ENCODE data around the gene CLSTN3. TPM values are rescaled to one million over a fixed set of nuclear protein-coding genes. Genes with fewer than 3 reads are reported as not detected.
A peak's percentile ranks its signal among the peaks of the same experiment; 100 is the strongest.

Gene CLSTN3
- total and polyA plus RNA-seq, 4 donors = 30.8 to 74.2 (median 37.0) TPM

- Histone ChIP-seq H3K9me3 (ENCODE audit: control insufficient read depth in 4 of 4, insufficient read depth in 3 of 4, low read length in 3 of 4) (no peaks in the 10 kb centered on the region), H3K36me3 (ENCODE audit: control insufficient read depth in 4 of 4, insufficient read depth in 4 of 4, low read length in 4 of 4) (peaks cover 0 to 8% (median 3%) of the 10 kb centered on the region in 4 donors), H3K4me3 (peak overlapping the region; percentile 72), H3K4me1 (ENCODE audit: control insufficient read depth in 5 of 5, insufficient read depth in 5 of 5, low read length in 5 of 5) (peaks cover 0 to 12% (median 5%) of the 10 kb centered on the region in 5 donors), H3K27me3 (ENCODE audit: control insufficient read depth in 3 of 3, insufficient read depth in 3 of 3, low read length in 2 of 3) (no peaks in the 10 kb centered on the region), H3K27ac (ENCODE audit: low read depth in 1 of 2, low read length in 1 of 2) (peak overlapping the region; percentile 67 to 96), H3K9ac (ENCODE audit: insufficient read depth in 1 of 2, low read length in 2 of 2) (peak overlapping the region; percentile 65 to 93)
- ATAC-seq (ENCODE audit: insufficient read depth, low FRiP score) = peak; percentile 90
- 3 to 6% methylated on average over 24 to 30 of the region's 30 CpGs for WGBS, 2 donors
- peak; percentile 77 to 84 (median 84) for DNase-seq
- no peak for TF ChIP-seq CTCF (IDR thresholded peaks at IDR 0.05; ENCODE audit: control extremely low read depth, extremely low read depth)
Measured at GRCh38 chr12:7108003-7108795, 22.0 kb upstream of the CLSTN3 start.

GRCh38 chr12:7108796-7109571 is 21.2 kb upstream of the CLSTN3 start, which contains the start of gene C1RL:
C1RL (minus strand) TSS chr12:7109214; CDS start chr12:7109180, 34 bp downstream.
- Histone ChIP-seq H3K36me3 (ENCODE audit: control insufficient read depth in 4 of 4, insufficient read depth in 4 of 4, low read length in 4 of 4) (peaks cover 0 to 5% (median 2%) of the 10 kb centered on the region in 4 donors), H3K27ac (ENCODE audit: low read depth in 1 of 2, low read length in 1 of 2) (peak within 1 kb of the TSS; percentile 67 to 96), H3K9ac (ENCODE audit: insufficient read depth in 1 of 2, low read length in 2 of 2) (peak within 1 kb of the TSS; percentile 65 to 93), H3K27me3 (ENCODE audit: control insufficient read depth in 3 of 3, insufficient read depth in 3 of 3, low read length in 2 of 3) (no peaks in the 10 kb centered on the region), H3K4me3 (peak within 1 kb of the TSS; percentile 72), H3K9me3 (ENCODE audit: control insufficient read depth in 4 of 4, insufficient read depth in 3 of 4, low read length in 3 of 4) (no peaks in the 10 kb centered on the region), H3K4me1 (ENCODE audit: control insufficient read depth in 5 of 5, insufficient read depth in 5 of 5, low read length in 5 of 5) (peaks cover 0 to 12% (median 5%) of the 10 kb centered on the region in 5 donors)
- 11 to 13% methylated on average over 22 to 23 of the region's 23 CpGs for WGBS, 2 donors
- TF ChIP-seq CTCF (IDR thresholded peaks at IDR 0.05; ENCODE audit: control extremely low read depth, extremely low read depth) = peak; percentile 86
- DNase-seq (peak; percentile 92 to 93 (median 92)), ATAC-seq (ENCODE audit: insufficient read depth, low FRiP score) (peak; percentile 78)

- Histone ChIP-seq H3K9ac (ENCODE audit: insufficient read depth in 1 of 2, low read length in 2 of 2) (peak overlapping the region in 1 of 2 donors; percentile 52), H3K36me3 (ENCODE audit: control insufficient read depth in 4 of 4, insufficient read depth in 4 of 4, low read length in 4 of 4) (no peaks in the 10 kb centered on the region), H3K4me1 (ENCODE audit: control insufficient read depth in 5 of 5, insufficient read depth in 5 of 5, low read length in 5 of 5) (peaks cover 0 to 12% (median 5%) of the 10 kb centered on the region in 5 donors), H3K27ac (ENCODE audit: low read depth in 1 of 2, low read length in 1 of 2) (peak overlapping the region in 1 of 2 donors; percentile 52), H3K4me3 (no peak overlapping the region), H3K27me3 (ENCODE audit: control insufficient read depth in 3 of 3, insufficient read depth in 3 of 3, low read length in 2 of 3) (no peaks in the 10 kb centered on the region), H3K9me3 (ENCODE audit: control insufficient read depth in 4 of 4, insufficient read depth in 3 of 4, low read length in 3 of 4) (no peaks in the 10 kb centered on the region)
- 61 to 70% methylated on average over 5 of the region's 5 CpGs for WGBS, 2 donors
- DNase-seq (no peak), ATAC-seq (ENCODE audit: insufficient read depth, low FRiP score) (no peak)
- no peak for TF ChIP-seq CTCF (IDR thresholded peaks at IDR 0.05; ENCODE audit: control extremely low read depth, extremely low read depth)
Measured at GRCh38 chr12:7109572-7109920, 20.6 kb upstream of the CLSTN3 start.

Measured in lung (tissue), 12 donors.